Astrocyte (in vitro differentiated cells and primary cell): ENCODE measurements around the gene RHCG. TPM values are rescaled to one million over a fixed set of nuclear protein-coding genes. Genes with fewer than 3 reads are reported as not detected.

Source experiments
- DNase-seq: peaks from one replicate; pipeline ENCODE4 v3.0.0-alpha.2; 2010; ENCODE audit warnings: low read depth
- FAIRE-seq: peaks from 2 replicates; lab custom pipeline; 2011; peaks lifted over from hg19 to GRCh38; lab: Jason Lieb, UNC
- H2AFZ ChIP-seq: 2 replicates; pipeline ENCODE4 v1.6.0; 2012; ENCODE audit warnings: low read depth, low read length, inconsistent platforms
- H3K27ac ChIP-seq: 2 replicates; pipeline ENCODE4 v1.5.1; 2011; ENCODE audit warnings: low read depth, low read length, inconsistent platforms
- H3K27me3 ChIP-seq: 2 replicates; pipeline ENCODE4 v1.6.0; 2011; ENCODE audit warnings: low read length, inconsistent platforms; ENCODE audit not compliant: insufficient read depth
- H3K36me3 ChIP-seq: 2 replicates; pipeline ENCODE4 v1.5.1; 2011; ENCODE audit warnings: low read length, inconsistent platforms; ENCODE audit not compliant: insufficient read depth
- H3K4me1 ChIP-seq: 2 replicates; pipeline ENCODE4 v1.5.1; 2011; ENCODE audit warnings: low read length, inconsistent platforms; ENCODE audit not compliant: insufficient read depth
- H3K4me2 ChIP-seq: 2 replicates; pipeline ENCODE4 v1.6.0; 2012; ENCODE audit warnings: low read length, inconsistent platforms
- H3K4me3 ChIP-seq: 2 replicates; pipeline ENCODE4 v1.5.1; 2011; ENCODE audit warnings: low read depth, mild to moderate bottlenecking, low read length, inconsistent platforms; ENCODE audit not compliant: insufficient read depth
- H3K79me2 ChIP-seq: 2 replicates; pipeline ENCODE4 v1.6.0; 2012; ENCODE audit warnings: mild to moderate bottlenecking, low read length, inconsistent platforms; ENCODE audit not compliant: insufficient read depth
- H3K9ac ChIP-seq: 2 replicates; pipeline ENCODE4 v1.6.0; 2012; ENCODE audit warnings: mild to moderate bottlenecking, low read length, inconsistent platforms
- H3K9me3 ChIP-seq: 2 replicates; pipeline ENCODE4 v1.5.1; 2012; ENCODE audit warnings: low read depth, mild to moderate bottlenecking, low read length, inconsistent platforms; ENCODE audit not compliant: insufficient read depth
- H4K20me1 ChIP-seq: 2 replicates; pipeline ENCODE4 v1.6.0; 2012; ENCODE audit warnings: low read length, inconsistent platforms; ENCODE audit not compliant: insufficient read depth
- H3K27ac Mint-ChIP-seq: one replicate; pipeline ENCODE4 v1.8.0; 2021; ENCODE audit warnings: mild to moderate bottlenecking, mixed read lengths; ENCODE audit not compliant: unreplicated experiment
- H3K27me3 Mint-ChIP-seq: one replicate; pipeline ENCODE4 v1.8.0; 2021; ENCODE audit warnings: low read depth, mixed read lengths; ENCODE audit not compliant: unreplicated experiment
- H3K36me3 Mint-ChIP-seq: one replicate; pipeline ENCODE4 v1.8.0; 2021; ENCODE audit warnings: low read depth, mixed read lengths; ENCODE audit not compliant: unreplicated experiment
- H3K4me1 Mint-ChIP-seq: one replicate; pipeline ENCODE4 v1.8.0; 2021; ENCODE audit warnings: low read depth, mixed read lengths; ENCODE audit not compliant: unreplicated experiment
- H3K4me3 Mint-ChIP-seq: one replicate; pipeline ENCODE4 v1.8.0; 2021; ENCODE audit warnings: mild to moderate bottlenecking, moderate library complexity, mixed read lengths; ENCODE audit not compliant: unreplicated experiment
- H3K9me3 Mint-ChIP-seq: one replicate; pipeline ENCODE4 v1.8.0; 2021; ENCODE audit warnings: mild to moderate bottlenecking, mixed read lengths; ENCODE audit not compliant: unreplicated experiment
- EZH2 ChIP-seq: IDR thresholded peaks from 2 replicates; pipeline ENCODE4 v1.6.1; 2012; ENCODE audit warnings: mild to moderate bottlenecking, low read length, inconsistent platforms; ENCODE audit not compliant: insufficient read depth
- total RNA-seq: library from RNA; stranded (reverse); gene quantifications from 2 replicates; pipeline ENCODE4 v1.2.1, GENCODE V29; 2021
- TF ChIP-seq, protein P1 (sequence below): IDR thresholded peaks from 2 replicates; pipeline ENCODE4 v1.5.1; 2011; ENCODE audit warnings: low read depth, mild to moderate bottlenecking, inconsistent platforms, low read length, moderate library complexity; ENCODE audit not compliant: insufficient read depth

The RHCG gene
- total RNA-seq, 1 donor from 2014 or later: 0.18 TPM

DNA sequence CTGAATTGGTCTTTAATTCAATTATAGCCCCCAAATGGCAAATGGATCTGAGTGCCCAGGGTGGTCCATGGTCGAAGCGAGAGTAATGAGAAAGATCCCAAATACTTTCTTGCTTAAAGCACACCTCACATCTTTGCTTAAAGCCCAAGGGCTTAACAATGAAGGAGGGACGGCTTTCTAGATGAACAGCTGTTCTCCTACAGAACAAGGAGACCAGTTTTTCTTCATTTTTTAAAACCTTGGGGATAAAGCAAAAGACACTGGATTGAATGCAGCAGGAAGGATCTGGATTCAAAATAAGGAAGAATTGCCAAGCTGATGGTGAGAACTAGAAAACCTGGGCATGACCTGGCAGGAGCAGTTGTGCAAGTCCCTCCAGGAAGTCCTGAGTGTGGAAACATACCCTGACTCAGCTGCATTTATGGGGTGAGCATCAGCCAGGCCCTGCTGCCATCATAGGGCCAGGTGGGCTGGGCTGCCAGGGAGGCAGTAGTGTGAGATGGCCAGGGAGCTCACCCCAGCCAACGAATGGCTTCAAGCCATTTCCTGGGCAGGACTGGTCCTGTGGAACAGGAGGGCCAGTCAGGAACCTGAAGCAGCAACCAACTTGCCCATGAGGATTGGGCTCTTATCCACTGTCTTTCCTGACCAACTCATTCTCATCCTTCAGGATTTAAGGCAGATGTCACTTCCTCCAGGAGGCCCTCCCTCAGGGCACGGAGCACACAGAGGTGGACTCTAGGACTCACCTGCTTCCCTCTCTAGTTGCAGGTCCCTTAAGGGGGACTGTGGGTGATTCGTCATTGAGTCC lies 18.4 kb upstream of the RHCG start:
- no peak overlapping the region for H3K27ac ChIP-seq
- no peaks in the 10 kb centered on the region for H3K4me1 Mint-ChIP-seq
- no peaks in the 10 kb centered on the region for H4K20me1 ChIP-seq
- H3K27ac Mint-ChIP-seq: no peak overlapping the region
- H2AFZ ChIP-seq: no peak overlapping the region
- TF ChIP-seq, protein P1, sequence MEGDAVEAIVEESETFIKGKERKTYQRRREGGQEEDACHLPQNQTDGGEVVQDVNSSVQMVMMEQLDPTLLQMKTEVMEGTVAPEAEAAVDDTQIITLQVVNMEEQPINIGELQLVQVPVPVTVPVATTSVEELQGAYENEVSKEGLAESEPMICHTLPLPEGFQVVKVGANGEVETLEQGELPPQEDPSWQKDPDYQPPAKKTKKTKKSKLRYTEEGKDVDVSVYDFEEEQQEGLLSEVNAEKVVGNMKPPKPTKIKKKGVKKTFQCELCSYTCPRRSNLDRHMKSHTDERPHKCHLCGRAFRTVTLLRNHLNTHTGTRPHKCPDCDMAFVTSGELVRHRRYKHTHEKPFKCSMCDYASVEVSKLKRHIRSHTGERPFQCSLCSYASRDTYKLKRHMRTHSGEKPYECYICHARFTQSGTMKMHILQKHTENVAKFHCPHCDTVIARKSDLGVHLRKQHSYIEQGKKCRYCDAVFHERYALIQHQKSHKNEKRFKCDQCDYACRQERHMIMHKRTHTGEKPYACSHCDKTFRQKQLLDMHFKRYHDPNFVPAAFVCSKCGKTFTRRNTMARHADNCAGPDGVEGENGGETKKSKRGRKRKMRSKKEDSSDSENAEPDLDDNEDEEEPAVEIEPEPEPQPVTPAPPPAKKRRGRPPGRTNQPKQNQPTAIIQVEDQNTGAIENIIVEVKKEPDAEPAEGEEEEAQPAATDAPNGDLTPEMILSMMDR: no peak
- TF ChIP-seq EZH2: no peak
- no peak for FAIRE-seq
- H3K9ac ChIP-seq: no peak overlapping the region
- no peak overlapping the region for H3K4me3 Mint-ChIP-seq
- peaks cover 1% of the 10 kb centered on the region for H3K36me3 Mint-ChIP-seq
- H3K4me2 ChIP-seq: no peak overlapping the region
- H3K9me3 Mint-ChIP-seq: no peaks in the 10 kb centered on the region
- H3K4me3 ChIP-seq: no peak overlapping the region
- H3K36me3 ChIP-seq: no peaks in the 10 kb centered on the region
- DNase-seq: no peak
- H3K27me3 Mint-ChIP-seq: peaks cover 33% of the 10 kb centered on the region
- H3K4me1 ChIP-seq: no peaks in the 10 kb centered on the region
- H3K27me3 ChIP-seq: peaks cover 19% of the 10 kb centered on the region
- no peaks in the 10 kb centered on the region for H3K9me3 ChIP-seq
- H3K79me2 ChIP-seq: no peaks in the 10 kb centered on the region

- Mint-ChIP-seq H3K4me1 (no peaks in the 10 kb centered on the region), H3K27me3 (peaks cover 33% of the 10 kb centered on the region), H3K27ac (no peak overlapping the region), H3K9me3 (no peaks in the 10 kb centered on the region), H3K4me3 (no peak overlapping the region), H3K36me3 (peaks cover 1% of the 10 kb centered on the region)
- no peak for FAIRE-seq
- H3K36me3 ChIP-seq: no peaks in the 10 kb centered on the region
- no peak overlapping the region for H2AFZ ChIP-seq
- H3K27ac ChIP-seq: no peak overlapping the region
- no peak overlapping the region for H3K9ac ChIP-seq
- no peak for DNase-seq
- no peak overlapping the region for H3K4me2 ChIP-seq
- no peaks in the 10 kb centered on the region for H3K9me3 ChIP-seq
- H3K27me3 ChIP-seq: peaks cover 19% of the 10 kb centered on the region
- H3K4me3 ChIP-seq: no peak overlapping the region
- no peaks in the 10 kb centered on the region for H3K4me1 ChIP-seq
- TF ChIP-seq, protein P1: no peak
- TF ChIP-seq EZH2: no peak
- H4K20me1 ChIP-seq: no peaks in the 10 kb centered on the region
- no peaks in the 10 kb centered on the region for H3K79me2 ChIP-seq
Observed at GRCh38 chr15:89514186-89514585, 17.8 kb upstream of the RHCG start.

DNA sequence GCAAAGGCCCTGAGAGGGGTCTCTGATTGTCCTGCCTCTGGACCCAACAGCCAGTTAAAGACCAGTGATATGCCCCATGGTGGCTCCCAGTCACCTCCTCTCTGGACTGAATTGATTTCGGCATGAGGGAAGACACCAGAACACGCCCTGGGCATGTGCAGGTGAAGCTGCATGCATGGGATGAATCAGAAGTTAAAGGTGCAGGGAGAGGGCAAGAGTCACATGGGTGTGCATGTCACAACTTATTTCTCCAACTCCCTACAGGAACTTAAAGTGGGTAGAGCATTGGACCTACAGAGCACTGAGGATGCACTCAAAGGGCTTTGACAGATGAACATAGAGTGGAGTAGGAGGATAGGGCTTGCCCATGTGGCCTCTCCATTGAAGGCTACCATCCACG lies 16.9 kb upstream of the RHCG start:
- no peak overlapping the region for H3K4me3 ChIP-seq
- H3K4me1 ChIP-seq: no peaks in the 10 kb centered on the region
- H4K20me1 ChIP-seq: no peaks in the 10 kb centered on the region
- DNase-seq (no peak), FAIRE-seq (no peak)
- H3K9ac ChIP-seq: no peak overlapping the region
- no peak overlapping the region for H3K4me2 ChIP-seq
- no peaks in the 10 kb centered on the region for H3K36me3 ChIP-seq
- no peak overlapping the region for H3K4me3 Mint-ChIP-seq
- no peak overlapping the region for H3K27ac ChIP-seq
- H3K9me3 Mint-ChIP-seq: no peaks in the 10 kb centered on the region
- no peaks in the 10 kb centered on the region for H3K9me3 ChIP-seq
- TF ChIP-seq, protein P1: no peak
- TF ChIP-seq EZH2: no peak
- no peaks in the 10 kb centered on the region for H3K4me1 Mint-ChIP-seq
- no peak overlapping the region for H2AFZ ChIP-seq
- H3K27me3 ChIP-seq: peaks cover 19% of the 10 kb centered on the region
- peaks cover 1% of the 10 kb centered on the region for H3K36me3 Mint-ChIP-seq
- H3K79me2 ChIP-seq: no peaks in the 10 kb centered on the region
- H3K27ac Mint-ChIP-seq: no peak overlapping the region
- H3K27me3 Mint-ChIP-seq: peaks cover 33% of the 10 kb centered on the region
